DMS114 treated with DMSO at 0.1 percent for 48 hours (cell line): Measurements from ENCODE around the gene FAM174B.
"Not testable (repeated sequence)": the region's sequence is repeated elsewhere in the genome, so short reads cannot be mapped to it uniquely, and the experiment has no call there.

Source experiments
- DNase-seq: peaks from one replicate; lab custom pipeline; 2025; ENCODE audit not compliant: unreplicated experiment; lab: John Stamatoyannopoulos, UW

The FAM174B gene

DNA sequence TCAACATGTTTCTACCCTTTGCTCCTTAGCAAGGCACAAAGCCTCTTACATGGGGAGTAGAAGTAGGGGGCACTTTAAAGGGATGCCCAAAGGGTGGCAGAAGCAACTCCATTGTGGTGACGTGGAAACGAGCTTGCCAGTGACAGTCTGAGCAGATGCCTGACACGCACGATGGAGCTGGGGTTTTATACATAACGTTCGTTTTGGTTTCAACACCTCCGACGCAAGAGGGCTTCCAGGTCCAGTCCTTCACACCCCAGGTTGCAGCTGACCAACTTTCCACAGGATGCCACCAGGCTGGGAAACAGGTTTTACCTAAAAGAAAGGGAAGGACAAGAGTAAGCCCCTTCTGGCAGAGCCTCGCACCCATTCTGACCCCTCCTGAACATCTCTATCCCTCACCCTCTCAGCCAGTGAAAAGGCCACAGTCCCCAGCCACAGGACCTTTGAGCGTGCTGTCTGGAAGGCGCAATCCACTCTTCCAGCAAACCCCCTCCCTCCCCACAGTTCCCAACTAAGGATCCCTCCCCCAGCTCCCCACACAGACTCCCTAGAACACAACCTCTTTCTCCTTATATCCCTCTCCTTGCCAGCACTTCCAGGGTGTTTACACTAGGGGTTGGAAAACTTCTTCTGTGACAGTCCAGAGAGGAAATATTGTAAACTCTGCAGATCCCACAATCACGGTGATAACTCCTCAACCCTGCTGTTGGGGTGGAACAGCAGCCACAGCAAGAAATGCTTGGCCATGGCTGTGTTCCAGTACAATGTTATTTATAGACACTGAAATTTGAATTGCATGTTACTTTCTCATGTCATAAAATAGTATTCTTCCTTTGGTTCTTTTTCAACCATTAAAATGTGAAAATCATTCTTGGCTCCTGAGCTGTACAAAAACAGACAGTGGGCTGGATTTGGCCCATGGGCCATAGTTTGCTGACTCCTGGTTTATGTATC lies 36.2 kb downstream of the FAM174B start:
- DNase-seq = no peak

DNA sequence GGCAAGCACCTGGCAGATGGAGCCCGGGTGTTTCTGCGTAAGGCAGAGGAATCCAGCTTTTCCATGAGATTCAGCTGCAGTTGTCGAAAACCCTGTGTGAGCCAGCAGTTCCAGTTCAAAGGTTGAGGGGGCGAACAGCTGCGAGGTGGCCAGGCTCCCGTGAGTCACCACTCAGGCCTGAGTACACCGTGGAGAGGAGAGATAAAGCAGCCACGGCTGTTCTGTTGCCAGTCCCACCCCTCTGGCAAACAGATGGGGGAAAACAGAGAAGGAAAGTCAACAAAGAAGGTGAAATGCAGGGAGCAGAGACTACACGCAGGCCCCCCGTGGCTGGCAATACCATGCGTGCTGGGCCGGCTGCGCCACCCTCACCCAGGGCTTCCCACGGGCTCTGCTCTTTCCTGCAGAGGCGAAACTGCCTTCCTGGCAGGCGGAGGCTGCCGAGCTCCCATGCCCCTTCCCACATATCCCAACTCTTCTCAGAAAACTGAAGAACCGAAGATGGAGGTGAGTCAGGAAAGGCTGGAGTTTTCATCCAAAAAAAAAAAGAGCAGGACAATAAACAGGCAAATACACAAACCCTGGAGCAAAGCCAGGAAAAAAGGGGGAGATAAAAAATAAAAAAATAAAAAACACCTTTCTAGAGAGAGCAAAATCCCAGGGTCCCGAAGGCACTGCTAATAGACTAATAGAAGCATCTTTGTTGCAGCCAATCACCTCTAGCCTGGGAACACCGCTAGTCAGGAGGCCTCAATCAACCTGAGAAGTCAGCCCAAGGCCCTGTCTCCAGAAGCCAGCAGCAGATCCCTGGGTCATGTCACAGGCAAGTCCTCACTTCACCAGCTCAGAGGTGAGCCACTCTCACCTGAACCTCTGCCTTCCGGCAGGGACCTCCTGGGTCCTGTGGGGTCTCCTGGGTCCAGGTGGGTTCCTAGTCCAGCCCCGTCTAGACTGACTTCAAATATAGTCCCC lies 37.7 kb downstream of the FAM174B start:
- DNase-seq = no peak

DNA sequence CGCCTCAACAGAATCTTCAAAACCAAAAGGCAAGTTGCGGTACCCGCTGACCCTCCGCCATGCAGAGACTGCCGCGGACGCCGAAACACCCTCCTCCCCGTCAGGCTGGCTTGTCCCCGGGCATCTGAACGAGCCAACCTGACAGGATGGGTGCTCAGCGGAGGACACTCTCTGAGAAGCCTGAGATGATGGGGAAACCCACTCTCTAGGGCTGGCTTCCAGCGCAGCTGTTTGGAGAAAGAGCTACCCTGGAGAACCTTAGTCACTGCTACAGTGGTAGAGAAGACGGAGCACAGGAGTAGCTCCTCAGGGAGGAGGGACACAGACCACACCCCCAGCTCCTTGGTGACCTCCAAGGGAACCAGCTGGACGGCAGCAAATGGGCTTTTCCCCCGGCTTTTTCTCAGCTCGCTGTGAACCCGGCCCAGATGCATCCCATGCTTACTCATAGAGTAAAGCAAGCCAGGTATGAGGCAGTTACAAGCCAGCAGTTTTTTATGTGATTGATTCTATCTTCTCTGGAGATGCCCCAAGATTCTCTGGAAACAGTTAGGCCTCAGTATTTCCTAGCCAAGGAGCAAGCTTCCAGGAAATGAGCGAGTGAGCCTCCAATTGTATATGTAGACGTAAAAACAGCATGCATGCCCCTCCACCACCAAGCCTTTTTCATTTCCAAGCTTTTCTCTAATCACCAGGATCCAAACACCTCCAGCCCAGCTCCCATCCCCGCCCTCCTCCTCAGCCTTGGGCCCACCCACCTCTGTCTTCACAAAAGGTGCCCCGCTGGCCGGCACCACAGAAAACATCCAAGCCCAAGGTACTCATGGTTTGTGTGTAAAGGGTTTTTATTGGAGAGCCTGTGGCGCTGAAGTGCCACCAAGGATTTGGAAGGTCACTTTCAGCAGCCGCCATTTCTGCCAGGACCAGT lies 38.7 kb downstream of the FAM174B start:
- DNase-seq = no peak

DNA sequence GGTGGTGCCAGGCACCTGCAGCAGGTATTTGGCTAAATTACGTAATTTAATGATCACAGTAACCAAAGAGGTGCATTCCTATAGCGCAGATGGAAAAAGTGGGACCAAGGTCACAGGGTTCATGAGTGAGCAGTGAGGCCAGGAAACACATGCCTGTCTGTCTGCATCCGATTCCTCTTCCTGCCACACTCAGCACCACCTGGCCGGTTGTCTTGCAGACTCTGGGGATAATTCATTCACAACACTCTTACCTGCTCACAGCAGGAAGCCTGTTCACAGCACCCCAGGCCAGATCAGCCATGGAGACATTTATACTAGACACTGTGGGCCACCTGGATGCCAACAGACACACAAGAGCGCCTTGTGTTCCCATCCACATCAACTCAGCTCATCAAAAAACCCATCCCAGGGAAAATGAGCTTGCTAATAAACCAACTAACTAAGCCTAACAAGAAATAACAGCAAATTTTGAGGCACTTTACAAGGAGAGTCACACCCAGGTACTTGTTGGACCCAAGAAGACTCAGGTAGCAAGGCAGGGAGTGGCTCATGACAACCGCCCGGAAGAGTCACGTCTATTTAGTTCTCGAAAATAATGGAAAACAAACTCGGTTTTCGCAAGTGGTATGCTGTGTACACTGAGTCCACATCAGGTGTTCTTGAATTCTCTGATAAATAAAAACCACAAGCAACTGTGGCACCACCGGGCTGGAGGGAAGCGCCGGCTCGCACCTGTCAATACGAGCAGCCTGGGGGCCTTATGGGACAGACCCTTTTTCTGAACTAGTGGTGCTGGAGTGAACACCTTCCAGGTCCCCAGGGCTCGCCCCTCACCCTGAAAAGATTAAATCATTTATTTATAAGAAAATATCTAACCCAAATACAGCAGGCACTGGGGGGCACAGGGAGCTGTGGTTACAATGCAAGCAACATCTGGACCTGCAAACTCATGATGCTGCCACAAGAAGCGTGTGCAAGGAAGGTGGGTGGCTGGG lies 40.5 kb downstream of the FAM174B start:
- DNase-seq = no peak

DNA sequence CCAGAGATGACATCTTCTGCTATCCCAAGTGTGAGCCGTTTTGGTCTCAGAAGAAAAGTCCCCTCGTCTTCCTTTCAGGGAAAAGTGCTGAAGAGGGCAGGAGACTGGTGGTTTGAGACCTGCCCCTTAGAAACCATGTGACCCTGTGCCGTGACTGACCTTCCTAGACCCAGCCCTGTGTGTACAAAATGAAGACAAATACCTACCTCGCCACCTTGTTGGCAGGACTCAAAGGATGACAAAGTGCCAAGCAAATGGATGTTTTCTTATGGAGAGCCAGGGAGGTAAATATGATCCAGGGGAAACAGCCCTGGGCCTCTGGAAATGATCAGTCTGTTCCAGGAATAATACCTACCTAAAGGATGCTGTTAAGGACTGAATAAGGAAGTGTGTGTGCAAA lies 41.3 kb downstream of the FAM174B start:
- no peak for DNase-seq

DNA sequence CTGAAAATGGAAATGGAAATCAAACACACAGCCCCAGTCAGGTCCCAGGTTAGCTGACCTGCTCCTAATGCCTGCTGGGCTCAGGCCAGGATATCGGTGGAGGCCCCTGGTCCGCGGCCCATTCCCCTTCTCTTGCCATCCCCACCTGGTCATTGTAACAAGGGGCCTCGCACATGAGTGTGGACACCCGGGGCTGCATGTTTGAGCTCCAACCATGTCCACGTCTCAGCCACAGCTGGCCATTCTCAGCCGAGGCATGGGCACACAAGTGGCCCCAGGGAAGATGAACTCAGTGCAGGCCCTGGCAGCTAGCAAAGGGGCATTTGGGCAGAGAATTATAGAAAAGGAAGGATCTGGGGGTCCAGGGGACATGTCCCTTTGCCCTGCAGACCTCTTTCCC lies 41.7 kb downstream of the FAM174B start:
- no peak for DNase-seq

DNA sequence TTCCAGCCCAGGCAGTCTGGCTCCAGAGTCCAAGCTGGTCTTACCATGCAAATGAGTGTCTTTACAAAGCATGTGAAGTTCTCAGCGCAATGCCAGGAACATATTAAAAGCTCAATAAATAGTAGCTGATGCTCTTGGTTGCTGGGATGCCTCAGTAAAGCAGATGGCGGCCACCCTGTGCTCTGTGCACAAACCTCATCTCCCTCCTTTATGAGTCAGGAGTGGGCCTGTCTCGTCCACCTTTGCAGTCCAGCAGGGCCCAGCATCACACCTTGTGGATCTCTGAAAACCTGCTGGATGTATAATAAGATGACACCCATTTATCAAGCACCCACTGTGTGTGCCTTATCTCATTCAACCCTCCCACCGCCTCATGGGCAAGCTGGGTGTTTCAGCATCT lies 42.7 kb downstream of the FAM174B start:
- DNase-seq = no peak

DNA sequence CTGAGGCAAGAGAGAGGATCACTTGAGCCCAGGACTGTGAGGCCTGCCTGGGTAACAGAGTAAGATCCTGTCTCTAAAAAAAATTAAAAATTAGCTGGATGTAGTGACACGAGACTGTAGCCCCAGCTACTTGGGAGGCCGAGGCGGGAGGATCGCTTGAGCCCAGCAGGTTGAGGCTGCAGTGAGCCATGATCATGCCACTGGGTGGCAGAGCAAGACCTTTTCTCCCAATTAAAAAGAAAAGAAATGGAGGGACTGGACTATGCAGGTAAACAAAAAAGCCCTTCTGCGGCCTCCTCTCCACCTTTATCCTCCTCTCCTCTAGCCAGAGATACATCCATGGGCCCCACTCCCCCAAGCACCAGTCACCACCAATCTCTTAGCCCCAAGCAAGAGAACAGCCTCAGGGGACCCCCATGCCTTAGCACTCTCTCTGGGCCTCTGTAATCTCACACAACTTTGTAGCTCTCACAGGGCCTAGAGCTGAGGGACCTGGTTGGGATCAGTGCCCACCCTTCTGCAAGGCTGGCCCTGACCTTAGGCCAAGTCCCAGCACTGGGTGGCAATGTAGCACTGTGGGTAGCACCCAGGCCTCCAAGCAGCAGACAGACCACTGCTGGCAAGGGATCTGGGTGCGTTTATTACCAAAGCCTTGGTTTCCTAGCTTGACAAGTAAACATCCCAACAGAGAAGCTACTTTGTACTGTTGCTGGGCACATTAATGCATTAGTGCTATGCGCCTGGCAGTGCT lies 43.4 kb downstream of the FAM174B start:
- no peak for DNase-seq

DNA sequence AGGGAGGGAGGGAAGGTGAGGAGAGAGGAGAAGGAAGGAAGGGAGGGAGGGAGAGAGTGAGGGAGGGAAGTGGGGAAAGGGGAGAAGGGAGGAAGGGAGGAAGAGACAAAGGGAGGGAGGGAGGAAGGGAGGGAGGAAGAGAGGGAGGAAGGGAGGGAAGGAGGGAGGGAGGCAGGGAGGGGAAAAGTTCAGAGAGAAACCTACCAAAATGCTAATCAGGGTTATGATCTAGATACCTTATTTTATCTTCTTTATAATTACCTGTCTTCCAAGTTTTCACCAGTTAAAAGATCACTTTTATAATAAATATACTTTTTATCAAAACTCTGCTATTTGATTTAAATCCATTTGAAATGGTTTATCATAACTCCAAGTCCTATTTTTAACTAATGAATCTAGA lies 44.4 kb downstream of the FAM174B start:
- DNase-seq = no peak

DNA sequence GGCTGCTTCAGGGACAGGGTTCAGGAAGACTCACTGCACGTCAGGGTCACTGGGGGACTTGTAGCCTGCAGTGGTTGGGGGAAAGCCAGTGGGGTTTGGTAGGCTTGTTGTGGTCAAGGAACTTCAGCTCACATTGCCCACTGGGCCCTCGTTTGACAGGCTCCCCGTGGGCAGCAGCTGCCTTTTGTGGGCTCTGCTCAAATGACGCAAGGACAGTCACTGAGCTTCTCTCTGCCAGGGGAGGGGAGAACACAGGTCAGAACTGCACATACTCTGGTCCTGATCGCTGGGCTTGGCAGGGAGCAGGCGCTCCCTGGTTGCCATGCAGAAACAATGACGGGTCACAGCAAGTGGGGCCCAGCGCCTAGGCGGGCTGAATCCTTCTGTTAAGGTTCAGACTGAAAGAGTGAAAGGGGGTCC lies 45.5 kb downstream of the FAM174B start:
- DNase-seq = no peak

DNA sequence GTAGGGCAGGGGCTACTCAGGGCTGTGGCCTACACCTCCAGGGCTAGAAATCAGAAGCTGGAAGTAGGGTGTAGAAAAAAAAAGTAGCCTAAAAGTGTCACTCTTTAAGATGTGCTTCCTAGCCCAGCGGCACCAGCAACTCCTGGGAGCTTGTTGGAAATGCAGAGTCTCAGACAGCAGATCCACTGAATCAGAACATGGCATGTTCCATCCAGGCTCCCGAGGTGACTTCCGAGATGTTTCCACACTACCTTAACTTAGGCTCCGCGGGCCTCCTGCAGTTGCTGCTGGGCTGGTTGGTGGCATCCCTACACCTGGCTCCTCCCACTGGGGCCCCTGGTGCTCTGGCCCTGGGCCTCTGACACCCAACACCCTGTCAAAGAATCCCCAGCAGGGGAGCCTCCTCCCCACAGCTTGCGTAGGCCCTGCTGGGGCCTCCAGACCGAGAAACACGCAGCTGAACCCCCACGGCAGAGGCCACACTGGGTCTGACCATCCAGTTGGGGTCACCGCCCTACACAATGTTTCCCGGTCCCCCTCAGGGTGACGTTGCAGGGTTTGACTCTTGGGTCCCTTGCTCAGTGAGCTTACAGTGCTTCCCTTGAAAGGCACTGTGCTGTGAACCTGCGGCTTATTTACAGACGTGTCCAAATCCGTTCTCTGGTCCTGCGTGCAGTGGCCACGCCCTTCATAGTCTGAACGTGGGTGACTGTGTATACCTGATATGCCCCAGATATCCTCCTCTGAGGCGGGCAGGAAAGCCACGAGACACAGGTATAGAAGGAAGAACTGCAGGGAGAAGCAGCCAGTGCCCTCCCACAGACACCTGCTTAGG lies 46.5 kb downstream of the FAM174B start:
- no peak for DNase-seq

DNA sequence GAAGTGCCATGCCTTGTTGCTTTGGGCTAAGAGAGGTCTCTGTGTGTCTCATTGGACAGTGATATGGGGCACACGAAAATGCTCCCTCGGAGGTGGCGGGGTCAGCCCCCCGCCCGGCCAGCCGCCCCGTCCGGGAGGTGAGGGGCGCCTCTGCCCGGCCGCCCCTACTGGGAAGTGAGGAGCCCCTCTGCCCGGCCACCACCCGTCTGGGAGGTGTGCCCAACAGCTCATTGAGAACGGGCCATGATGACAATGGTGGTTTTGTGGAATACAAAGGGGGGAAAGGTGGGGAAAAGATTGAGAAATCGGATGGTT lies 48.8 kb downstream of the FAM174B start:
- not testable (repeated sequence) for DNase-seq

DNA sequence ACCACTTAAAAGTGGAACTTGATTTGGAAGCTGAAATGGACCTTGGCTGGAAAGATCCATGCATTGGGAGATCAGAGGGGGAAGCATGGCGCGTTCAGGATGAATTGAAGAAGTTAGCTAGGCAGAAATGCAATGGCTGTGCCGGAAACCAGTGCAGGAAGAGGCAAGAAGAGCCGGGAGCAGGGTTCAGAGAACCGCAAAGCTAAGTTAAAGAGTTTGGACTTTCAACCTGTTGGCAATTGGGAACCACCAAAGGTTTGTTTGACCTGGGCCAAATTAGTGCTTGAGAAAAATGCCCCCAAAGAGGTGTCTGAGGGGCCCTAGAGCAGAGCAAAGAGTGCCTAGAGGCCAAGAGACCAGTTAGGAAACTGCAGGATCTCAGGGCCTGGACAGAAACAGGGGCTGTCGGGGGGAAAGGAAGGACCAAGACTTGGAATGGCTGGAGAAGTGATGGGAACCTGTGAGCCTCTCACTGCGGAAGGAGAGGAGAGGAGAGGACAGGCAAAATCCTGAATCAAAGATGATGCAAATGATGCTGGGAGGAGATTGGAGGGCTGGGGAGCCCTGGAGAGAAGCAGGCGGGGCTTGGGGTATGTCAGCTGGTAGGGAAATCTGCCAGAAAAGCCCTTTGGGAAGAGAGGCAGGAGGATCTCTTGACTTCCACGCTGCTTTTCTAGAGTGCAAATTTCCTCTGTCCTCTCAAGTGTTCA lies 49.3 kb downstream of the FAM174B start:
- DNase-seq = no peak

DNA sequence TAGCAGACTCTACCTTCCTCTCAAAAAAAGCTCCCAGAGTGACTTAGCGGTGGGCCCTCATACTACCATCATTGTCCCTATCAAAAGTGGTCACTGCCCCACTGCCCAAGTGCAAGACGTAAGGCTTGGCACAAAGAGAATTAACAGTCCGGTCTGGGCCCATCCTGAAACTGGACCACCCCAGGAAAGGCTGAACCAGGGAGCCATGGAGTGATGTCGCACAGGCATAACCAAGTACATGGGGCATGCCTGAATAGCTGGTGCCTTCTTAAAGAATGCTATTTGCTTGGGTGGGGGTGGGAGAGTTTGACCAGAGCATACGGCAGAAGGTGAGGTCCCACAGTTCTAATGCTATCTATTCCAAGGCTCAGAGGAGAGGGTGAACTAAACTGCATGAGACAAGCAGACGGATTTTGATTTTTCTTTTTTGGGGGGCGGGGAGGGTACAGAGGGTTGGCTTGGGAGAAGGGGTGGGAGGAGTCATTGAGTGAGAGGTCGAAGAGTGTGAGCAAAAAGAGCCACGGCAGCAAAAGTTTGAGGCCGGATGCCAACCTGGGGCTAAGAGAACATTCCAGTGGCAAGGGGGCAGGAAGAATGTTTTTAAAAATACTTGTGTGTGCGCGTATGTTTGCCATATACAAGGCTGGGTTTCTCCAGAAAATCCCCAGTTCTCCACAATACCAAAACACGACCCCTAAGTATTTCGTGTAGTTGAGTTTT lies 50.2 kb downstream of the FAM174B start:
- DNase-seq = no peak

DNA sequence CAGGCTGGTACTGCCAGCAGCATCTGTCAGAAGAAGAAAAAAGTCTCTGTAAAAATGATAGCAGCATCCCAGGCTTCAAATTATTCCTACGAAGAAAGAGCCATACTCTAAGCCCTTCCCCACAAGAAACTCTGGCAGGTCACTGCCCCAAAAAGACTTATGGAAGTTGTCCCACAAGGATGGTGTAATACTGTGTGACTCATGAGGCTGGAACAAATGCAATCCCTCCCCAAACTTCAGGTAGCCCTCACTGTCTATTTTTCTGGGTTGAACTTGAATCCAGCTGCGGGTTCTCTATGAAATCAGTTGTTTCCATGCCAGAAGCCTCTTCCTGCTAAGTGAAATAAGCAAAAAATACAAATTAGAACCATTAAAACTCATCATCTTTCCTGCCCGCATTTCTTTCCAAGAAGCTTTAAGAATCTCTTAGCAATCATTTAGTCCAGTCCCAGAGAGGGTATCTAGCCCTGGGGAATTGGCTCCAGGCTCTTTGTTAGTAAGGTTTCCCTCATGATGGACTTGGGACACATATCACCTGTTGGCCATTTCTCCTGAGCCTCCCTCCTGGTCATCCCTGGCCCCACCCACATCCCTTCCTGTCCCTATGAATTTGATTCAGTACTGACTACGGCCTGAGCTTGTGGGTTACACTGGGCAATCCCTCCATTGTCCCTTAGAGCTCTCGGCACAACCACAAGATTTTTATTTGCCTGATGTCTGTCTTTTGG lies 51.7 kb downstream of the FAM174B start:
- DNase-seq = no peak

DNA sequence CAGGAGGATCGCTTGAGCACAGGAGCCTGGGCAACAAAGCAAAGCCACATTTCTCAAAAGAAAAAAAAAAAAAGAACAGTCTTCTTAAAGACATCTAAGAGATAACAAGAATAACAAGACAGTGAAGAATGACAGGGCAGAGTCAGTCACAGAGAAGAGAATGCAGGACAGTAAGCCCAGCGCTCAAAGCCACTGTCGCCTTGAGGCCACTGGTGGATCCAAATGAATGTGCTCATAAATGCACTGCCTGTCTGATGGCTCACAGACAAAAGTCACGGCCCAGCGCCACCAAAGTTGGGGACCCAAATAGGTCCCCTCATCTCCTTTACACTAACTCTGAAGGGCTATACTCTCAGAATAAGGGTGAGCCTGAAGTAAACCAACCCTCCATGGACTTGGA lies 52.3 kb downstream of the FAM174B start:
- no peak for DNase-seq
